Upper lobe of left lung (tissue), 6 donors: ENCODE data around the gene UMAD1. TPM values are rescaled to one million over a fixed set of nuclear protein-coding genes. Genes with fewer than 3 reads are reported as not detected.

Experiments used
- ATAC-seq, 2 donors: fragments of 200-7000 bp; cut with Tn5 transposase; one replicate each; pipeline ENCODE4 v1.9.1; 2022; ENCODE audit warnings: mild to moderate bottlenecking in 2 of 2, moderate library complexity in 2 of 2; ENCODE audit not compliant: low FRiP score in 2 of 2
- DNase-seq, 2 donors: peaks; one replicate each; pipeline ENCODE4 v3.0.0-alpha.2; 2019 to 2020
- H3K27ac ChIP-seq, 4 donors: fragments of 200-600 bp; sonication (generic); one replicate each; pipeline ENCODE4 v1.5.1; 2016 to 2019
- H3K27me3 ChIP-seq, 4 donors: fragments of 200-600 bp; sonication (generic); one replicate each; pipeline ENCODE4 v1.5.1; 2017 to 2019
- H3K36me3 ChIP-seq, 4 donors: fragments of 200-600 bp; sonication (generic); one replicate each; pipeline ENCODE4 v1.5.1; 2016 to 2019
- H3K4me1 ChIP-seq, 4 donors: fragments of 200-600 bp; sonication (generic); one replicate each; pipeline ENCODE4 v1.5.1; 2018 to 2019
- H3K4me3 ChIP-seq, 4 donors: fragments of 200-600 bp; sonication (generic); one replicate each; pipeline ENCODE4 v1.5.1; 2017 to 2019; ENCODE audit warnings: mild to moderate bottlenecking in 2 of 4, moderate library complexity in 1 of 4
- H3K9me3 ChIP-seq, 4 donors: fragments of 200-600 bp; sonication (generic); one replicate each; pipeline ENCODE4 v1.5.1; 2018 to 2019
- EP300 ChIP-seq, 4 donors: sonication (generic); formaldehyde crosslinking; IDR thresholded peaks; one replicate each; pipeline ENCODE4 v1.5.1; 2017; ENCODE audit warnings: antibody characterized with exemption in 4 of 4, control low read depth in 2 of 4
- POLR2A ChIP-seq, 4 donors: fragments of 450-650 bp; IDR thresholded peaks; one replicate each; pipeline ENCODE4 v1.5.1; 2016 to 2017; ENCODE audit warnings: antibody characterized with exemption in 4 of 4, mild to moderate bottlenecking in 2 of 4
- POLR2AphosphoS5 ChIP-seq, 2 donors: sonication (generic); formaldehyde crosslinking; IDR thresholded peaks; one replicate each; pipeline ENCODE4 v1.5.1; 2017; ENCODE audit warnings: antibody characterized with exemption in 2 of 2
- WGBS, 2 donors: methylation state at CpG; one replicate each; pipeline ENCODE4 v1.1.5; 2017 to 2018; 5-methylcytosine and 5-hydroxymethylcytosine counted together
- total RNA-seq, 6 donors: library from RNA; depleted of rRNA in 4 of 6; stranded (reverse); fragments of >200 nt in 4 of 6; gene quantifications; one replicate each; pipeline versions ENCODE4 v1.1.0 to v1.2.1, GENCODE V29; 2016 to 2021
- TF ChIP-seq, protein P1 (sequence below), 6 experiments: fragments of 450-650 bp in 4 of 6; fragments of 200-600 bp in 2 of 6; sonication (generic) in 2 of 6; IDR thresholded peaks; one replicate each; pipeline ENCODE4 v1.5.1; 2016 to 2019; ENCODE audit warnings: antibody characterized with exemption in 6 of 6
- donor health status: DM: no; HTN: no; CAD: no; lungs with moderate emphysema.
- donor health status: DM: no; HTN: yes; CAD: no; lungs with severe emphysema.

The UMAD1 gene
- total RNA-seq, 6 donors from 2014 or later: 8.4 to 29.7 (median 13.3) TPM

GRCh38 chr7:7709291-7709690, 68.7 kb downstream of the UMAD1 start:
- Histone ChIP-seq H3K4me3 (no peak overlapping the region), H3K9me3 (no peaks in the 10 kb centered on the region), H3K27ac (no peak overlapping the region), H3K27me3 (no peaks in the 10 kb centered on the region), H3K36me3 (no peaks in the 10 kb centered on the region), H3K4me1 (peaks cover 0 to 19% (median 9%) of the 10 kb centered on the region in 4 donors)
- DNase-seq (no peak), ATAC-seq (no peak)
- WGBS, 2 donors: 72 to 77% methylated on average over 3 of the region's 3 CpGs
- no peak for TF ChIP-seq POLR2AphosphoS5 (IDR thresholded peaks at IDR 0.05)
- TF ChIP-seq EP300 (IDR thresholded peaks at IDR 0.05): no peak
- no peak for TF ChIP-seq POLR2A (IDR thresholded peaks at IDR 0.05)
- TF ChIP-seq, protein P1, sequence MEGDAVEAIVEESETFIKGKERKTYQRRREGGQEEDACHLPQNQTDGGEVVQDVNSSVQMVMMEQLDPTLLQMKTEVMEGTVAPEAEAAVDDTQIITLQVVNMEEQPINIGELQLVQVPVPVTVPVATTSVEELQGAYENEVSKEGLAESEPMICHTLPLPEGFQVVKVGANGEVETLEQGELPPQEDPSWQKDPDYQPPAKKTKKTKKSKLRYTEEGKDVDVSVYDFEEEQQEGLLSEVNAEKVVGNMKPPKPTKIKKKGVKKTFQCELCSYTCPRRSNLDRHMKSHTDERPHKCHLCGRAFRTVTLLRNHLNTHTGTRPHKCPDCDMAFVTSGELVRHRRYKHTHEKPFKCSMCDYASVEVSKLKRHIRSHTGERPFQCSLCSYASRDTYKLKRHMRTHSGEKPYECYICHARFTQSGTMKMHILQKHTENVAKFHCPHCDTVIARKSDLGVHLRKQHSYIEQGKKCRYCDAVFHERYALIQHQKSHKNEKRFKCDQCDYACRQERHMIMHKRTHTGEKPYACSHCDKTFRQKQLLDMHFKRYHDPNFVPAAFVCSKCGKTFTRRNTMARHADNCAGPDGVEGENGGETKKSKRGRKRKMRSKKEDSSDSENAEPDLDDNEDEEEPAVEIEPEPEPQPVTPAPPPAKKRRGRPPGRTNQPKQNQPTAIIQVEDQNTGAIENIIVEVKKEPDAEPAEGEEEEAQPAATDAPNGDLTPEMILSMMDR (IDR thresholded peaks at IDR 0.05): no peak

DNA sequence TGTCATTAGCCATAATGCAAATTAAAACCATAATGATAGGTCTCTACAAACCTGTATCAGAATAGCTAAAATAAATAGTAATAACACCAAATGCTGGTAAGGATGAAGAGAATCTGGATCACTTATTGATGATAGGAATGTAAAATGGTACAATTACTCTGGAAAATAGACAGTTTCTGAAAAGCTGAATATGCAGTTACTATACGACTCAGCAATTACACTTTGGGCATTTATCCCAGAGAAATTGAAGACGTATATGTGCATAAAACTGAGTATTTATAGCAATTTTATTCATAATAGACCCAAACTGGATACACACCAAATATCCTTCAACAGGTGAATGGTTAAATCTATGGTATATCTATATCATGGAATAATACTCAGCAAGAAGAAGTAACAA, 69.9 kb downstream of the UMAD1 start:
- Histone ChIP-seq H3K27me3 (no peaks in the 10 kb centered on the region), H3K27ac (no peak overlapping the region), H3K4me1 (peaks cover 0 to 11% (median 2%) of the 10 kb centered on the region in 4 donors), H3K9me3 (no peaks in the 10 kb centered on the region), H3K36me3 (no peaks in the 10 kb centered on the region), H3K4me3 (no peak overlapping the region)
- no peak for ATAC-seq
- WGBS, 2 donors: 92 to 94% methylated on average over 2 of the region's 2 CpGs
- DNase-seq: no peak
- no peak for TF ChIP-seq EP300 (IDR thresholded peaks at IDR 0.05)
- no peak for TF ChIP-seq POLR2A (IDR thresholded peaks at IDR 0.05)
- TF ChIP-seq, protein P1 (IDR thresholded peaks at IDR 0.05): no peak
- TF ChIP-seq POLR2AphosphoS5 (IDR thresholded peaks at IDR 0.05): no peak

DNA sequence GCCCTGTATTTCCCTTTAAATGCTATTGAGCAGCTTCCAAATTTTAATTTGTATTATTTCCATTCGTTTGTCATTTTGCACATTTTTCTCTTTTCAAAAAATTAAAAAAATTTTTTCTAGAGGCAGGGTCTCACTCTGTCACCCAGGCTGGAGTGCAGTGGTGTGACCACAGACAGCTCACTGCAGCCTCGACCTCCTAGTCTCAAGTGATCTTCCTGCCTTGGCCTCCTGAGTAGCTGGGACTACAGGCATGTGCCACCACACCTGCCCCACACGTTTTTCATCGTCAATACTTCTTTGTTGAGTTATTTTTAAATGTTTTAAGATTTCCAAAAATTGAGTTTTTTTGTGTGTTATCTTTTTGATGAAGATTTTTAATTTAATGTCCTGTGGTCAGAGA, 73.2 kb downstream of the UMAD1 start:
- no peaks in the 10 kb centered on the region for H3K27me3 ChIP-seq
- no peaks in the 10 kb centered on the region for H3K9me3 ChIP-seq
- WGBS, 2 donors: 91 to 93% methylated on average over 4 of the region's 4 CpGs
- no peaks in the 10 kb centered on the region for H3K4me1 ChIP-seq
- no peak overlapping the region for H3K4me3 ChIP-seq
- TF ChIP-seq POLR2A (IDR thresholded peaks at IDR 0.05) (no peak), EP300 (IDR thresholded peaks at IDR 0.05) (no peak), POLR2AphosphoS5 (IDR thresholded peaks at IDR 0.05) (no peak)
- TF ChIP-seq, protein P1 (IDR thresholded peaks at IDR 0.05): no peak
- no peaks in the 10 kb centered on the region for H3K36me3 ChIP-seq
- no peak overlapping the region for H3K27ac ChIP-seq
- DNase-seq (no peak), ATAC-seq (no peak)

- peaks cover 0 to 8% (median 0%) of the 10 kb centered on the region in 4 donors for H3K4me1 ChIP-seq
- TF ChIP-seq POLR2A (IDR thresholded peaks at IDR 0.05): no peak
- TF ChIP-seq POLR2AphosphoS5 (IDR thresholded peaks at IDR 0.05): no peak
- TF ChIP-seq EP300 (IDR thresholded peaks at IDR 0.05): no peak
- TF ChIP-seq, protein P1 (IDR thresholded peaks at IDR 0.05): no peak
- 77 to 84% methylated on average over 1 of the region's 1 CpG for WGBS, 2 donors
- no peaks in the 10 kb centered on the region for H3K27me3 ChIP-seq
- no peak within 1 kb of the TSS for H3K4me3 ChIP-seq
- no peaks in the 10 kb centered on the region for H3K36me3 ChIP-seq
- H3K9me3 ChIP-seq: no peaks in the 10 kb centered on the region
- H3K27ac ChIP-seq: no peak within 1 kb of the TSS
- DNase-seq (no peak), ATAC-seq (no peak)
These were observed 77.9 kb downstream of the UMAD1 start, which contains the start of gene RPA3 for GRCh38 chr7:7718492-7718891. TSS of gene RPA3 (minus strand) at chr7:7718607. CDS start at chr7:7640418, 78,189 bp downstream.

DNA sequence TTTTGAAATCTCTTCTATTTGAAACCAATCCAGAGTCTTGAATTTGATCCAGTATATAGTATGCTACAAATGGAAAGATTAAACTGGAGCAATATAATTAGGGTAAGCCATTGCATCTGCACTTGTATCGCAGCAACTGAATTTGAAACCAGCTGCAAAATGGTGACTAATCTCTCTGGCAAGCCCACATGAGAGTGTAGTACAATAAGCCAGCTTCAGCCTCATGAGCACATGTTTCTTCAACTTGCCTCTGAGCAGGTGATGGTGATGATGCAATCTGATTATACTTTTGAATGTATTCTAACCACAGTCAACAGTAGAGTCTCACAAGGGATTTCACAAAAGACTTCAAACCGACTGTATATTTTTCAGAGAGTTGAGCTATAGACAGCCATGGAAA, 78.7 kb downstream of the UMAD1 start:
- WGBS, 2 donors: 46 to 61% methylated on average over 2 of the region's 2 CpGs
- no peaks in the 10 kb centered on the region for H3K9me3 ChIP-seq
- H3K36me3 ChIP-seq: no peaks in the 10 kb centered on the region
- TF ChIP-seq EP300 (IDR thresholded peaks at IDR 0.05) (no peak), POLR2AphosphoS5 (IDR thresholded peaks at IDR 0.05) (no peak), POLR2A (IDR thresholded peaks at IDR 0.05) (no peak)
- TF ChIP-seq, protein P1 (IDR thresholded peaks at IDR 0.05): no peak
- H3K4me1 ChIP-seq: peaks cover 0 to 8% (median 0%) of the 10 kb centered on the region in 4 donors
- ATAC-seq (peak in 1 of 2 donors; percentile 81), DNase-seq (peak in 1 of 2 donors; percentile 54)
- H3K27ac ChIP-seq: no peak overlapping the region
- H3K4me3 ChIP-seq: no peak overlapping the region
- no peaks in the 10 kb centered on the region for H3K27me3 ChIP-seq
